Lower lobe of right lung (tissue), 2 donors: ENCODE data around the gene GGCX. TPM values are rescaled to one million over a fixed set of nuclear protein-coding genes. Genes with fewer than 3 reads are reported as not detected.
A peak's percentile ranks its signal among the peaks of the same experiment; 100 is the strongest.

Source experiments
- ATAC-seq, 2 donors: fragments of 200-7000 bp; cut with Tn5 transposase; one replicate each; pipeline ENCODE4 v1.9.1; 2020 to 2022; ENCODE audit warnings: mild to moderate bottlenecking in 2 of 2, moderate library complexity in 2 of 2
- DNase-seq: peaks from one replicate; pipeline ENCODE4 v3.0.0-alpha.2; 2020
- H3K27ac ChIP-seq: fragments of 200-600 bp; one replicate; pipeline ENCODE4 v1.8.0; 2022
- H3K27me3 ChIP-seq: fragments of 200-600 bp; one replicate; pipeline ENCODE4 v1.8.0; 2022; ENCODE audit warnings: low read depth
- H3K36me3 ChIP-seq: fragments of 200-600 bp; one replicate; pipeline ENCODE4 v1.8.0; 2022; ENCODE audit warnings: mild to moderate bottlenecking
- H3K4me1 ChIP-seq: fragments of 200-600 bp; one replicate; pipeline ENCODE4 v1.8.0; 2022
- H3K4me3 ChIP-seq: fragments of 200-600 bp; one replicate; pipeline ENCODE4 v1.8.0; 2022; ENCODE audit warnings: mild to moderate bottlenecking
- H3K9me3 ChIP-seq: fragments of 200-600 bp; one replicate; pipeline ENCODE4 v1.8.0; 2022
- intact Hi-C: fragments of 100-400 bp; cut with DNase I; formaldehyde crosslinking; loops from one replicate; pipeline ENCODE4 v1.11.0; 2022
- total RNA-seq: library from RNA; stranded (reverse); fragmentation: NEBNext Ultra II Directional; extraction: Animal tissue kit (Norgen Biotek cat#: 25700); gene quantifications from one replicate; pipeline ENCODE4 v1.2.1, GENCODE V29; 2021
- TF ChIP-seq, protein P1 (sequence below): fragments of 200-600 bp; IDR thresholded peaks from one replicate; pipeline ENCODE4 v1.8.0; 2022; ENCODE audit warnings: antibody characterized with exemption, mild to moderate bottlenecking
- donor health status: DM: no; HTN: yes; CAD: no; lungs with severe emphysema.

Gene GGCX
- total RNA-seq, 1 donor from 2014 or later: 62.2 TPM

- no peak overlapping the region for H3K4me3 ChIP-seq
- intact Hi-C loops: no loop called here
- no peaks in the 10 kb centered on the region for H3K27me3 ChIP-seq
- no peaks in the 10 kb centered on the region for H3K36me3 ChIP-seq
- TF ChIP-seq, protein P1, sequence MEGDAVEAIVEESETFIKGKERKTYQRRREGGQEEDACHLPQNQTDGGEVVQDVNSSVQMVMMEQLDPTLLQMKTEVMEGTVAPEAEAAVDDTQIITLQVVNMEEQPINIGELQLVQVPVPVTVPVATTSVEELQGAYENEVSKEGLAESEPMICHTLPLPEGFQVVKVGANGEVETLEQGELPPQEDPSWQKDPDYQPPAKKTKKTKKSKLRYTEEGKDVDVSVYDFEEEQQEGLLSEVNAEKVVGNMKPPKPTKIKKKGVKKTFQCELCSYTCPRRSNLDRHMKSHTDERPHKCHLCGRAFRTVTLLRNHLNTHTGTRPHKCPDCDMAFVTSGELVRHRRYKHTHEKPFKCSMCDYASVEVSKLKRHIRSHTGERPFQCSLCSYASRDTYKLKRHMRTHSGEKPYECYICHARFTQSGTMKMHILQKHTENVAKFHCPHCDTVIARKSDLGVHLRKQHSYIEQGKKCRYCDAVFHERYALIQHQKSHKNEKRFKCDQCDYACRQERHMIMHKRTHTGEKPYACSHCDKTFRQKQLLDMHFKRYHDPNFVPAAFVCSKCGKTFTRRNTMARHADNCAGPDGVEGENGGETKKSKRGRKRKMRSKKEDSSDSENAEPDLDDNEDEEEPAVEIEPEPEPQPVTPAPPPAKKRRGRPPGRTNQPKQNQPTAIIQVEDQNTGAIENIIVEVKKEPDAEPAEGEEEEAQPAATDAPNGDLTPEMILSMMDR: no peak
- no peaks in the 10 kb centered on the region for H3K9me3 ChIP-seq
- no peak for ATAC-seq
- peaks cover 16% of the 10 kb centered on the region for H3K4me1 ChIP-seq
- DNase-seq: no peak
- no peak overlapping the region for H3K27ac ChIP-seq
Measured at GRCh38 chr2:85523062-85523902, 38.0 kb downstream of the GGCX start.

DNA sequence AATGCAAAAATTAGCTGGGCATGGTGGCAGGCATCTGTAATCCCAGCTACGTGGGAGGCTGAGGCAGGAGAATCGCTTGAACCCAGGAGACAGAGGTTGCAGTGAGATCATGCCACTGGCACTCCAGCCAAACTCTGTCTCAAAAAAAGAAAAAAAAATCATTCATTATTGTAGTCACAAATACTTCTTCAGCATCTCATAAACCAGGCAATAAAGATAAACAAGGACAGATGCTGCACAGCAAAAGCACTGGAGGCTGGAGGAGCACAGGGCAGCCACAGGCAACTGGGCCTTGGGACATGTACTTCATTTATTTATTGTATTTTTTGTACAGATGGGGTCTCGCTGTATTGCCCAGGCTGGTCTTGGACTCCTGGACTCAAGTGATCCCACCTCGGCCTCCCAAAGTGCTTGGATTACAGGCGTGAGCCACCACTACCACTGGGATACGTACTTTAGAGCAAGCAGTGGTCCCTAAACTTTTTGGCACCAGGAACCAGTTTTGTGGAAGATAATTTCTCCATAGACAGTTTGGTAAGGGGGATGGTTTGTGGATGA, 39.1 kb downstream of the GGCX start:
- TF ChIP-seq, protein P1: no peak

GRCh38 chr2:85516653-85517389, 44.5 kb downstream of the GGCX start:
- no peak overlapping the region for H3K4me3 ChIP-seq
- ATAC-seq (peak; percentile 35 to 75), DNase-seq (no peak)
- peaks cover 5% of the 10 kb centered on the region for H3K4me1 ChIP-seq
- TF ChIP-seq, protein P1: no peak
- no peaks in the 10 kb centered on the region for H3K36me3 ChIP-seq
- H3K27ac ChIP-seq: no peak overlapping the region
- no peaks in the 10 kb centered on the region for H3K27me3 ChIP-seq
- intact Hi-C loops: no loop called here
- H3K9me3 ChIP-seq: no peaks in the 10 kb centered on the region

More for the DNA sequence above, 39.1 kb downstream of the GGCX start:
- peaks cover 16% of the 10 kb centered on the region for H3K4me1 ChIP-seq
- no peak overlapping the region for H3K4me3 ChIP-seq
- intact Hi-C loops: no loop called here
- H3K9me3 ChIP-seq: no peaks in the 10 kb centered on the region
- no peaks in the 10 kb centered on the region for H3K27me3 ChIP-seq
- DNase-seq: no peak
- H3K27ac ChIP-seq: no peak overlapping the region
- no peaks in the 10 kb centered on the region for H3K36me3 ChIP-seq
- ATAC-seq: no peak

DNA sequence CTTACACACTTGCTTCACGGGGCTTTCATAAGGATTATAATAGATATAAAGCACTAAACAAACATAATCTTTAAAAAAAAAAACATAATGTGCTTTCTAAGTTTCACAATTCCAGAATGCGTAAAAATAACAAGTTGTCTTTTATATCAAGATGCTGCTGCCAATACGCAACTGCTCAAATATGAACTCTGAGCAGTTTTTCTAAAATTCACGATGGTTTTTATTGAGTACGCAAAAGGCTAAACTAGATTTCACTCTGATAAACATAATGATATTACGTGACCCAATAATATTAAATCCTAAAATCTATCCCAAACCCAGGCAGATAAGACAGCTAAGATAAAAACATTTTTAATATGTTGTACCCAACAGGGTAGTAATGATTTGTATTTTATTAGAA, 47.0 kb downstream of the GGCX start:
- Histone ChIP-seq H3K27me3 (no peaks in the 10 kb centered on the region), H3K36me3 (no peaks in the 10 kb centered on the region), H3K27ac (no peak overlapping the region), H3K4me1 (peaks cover 17% of the 10 kb centered on the region), H3K4me3 (no peak overlapping the region), H3K9me3 (no peaks in the 10 kb centered on the region)
- intact Hi-C loops: no loop called here
- TF ChIP-seq, protein P1: no peak
- no peak for ATAC-seq
- DNase-seq: no peak

GRCh38 chr2:85511008-85511811, 50.1 kb downstream of the GGCX start:
- Histone ChIP-seq H3K36me3 (no peaks in the 10 kb centered on the region), H3K27ac (peak overlapping the region; percentile 18), H3K9me3 (no peaks in the 10 kb centered on the region), H3K4me1 (peaks cover 11% of the 10 kb centered on the region), H3K4me3 (no peak overlapping the region), H3K27me3 (no peaks in the 10 kb centered on the region)
- TF ChIP-seq, protein P1: no peak
- ATAC-seq (peak; percentile 32 to 41), DNase-seq (no peak)
- intact Hi-C loops: no loop called here
